ENCODE data around the gene THSD7A. TPM values are rescaled to one million over a fixed set of nuclear protein-coding genes. Genes with fewer than 3 reads are reported as not detected.
A peak's percentile ranks its signal among the peaks of the same experiment; 100 is the strongest.

THSD7A gene
- polyA plus RNA-seq, 1 experiment: 0.06 TPM

DNA sequence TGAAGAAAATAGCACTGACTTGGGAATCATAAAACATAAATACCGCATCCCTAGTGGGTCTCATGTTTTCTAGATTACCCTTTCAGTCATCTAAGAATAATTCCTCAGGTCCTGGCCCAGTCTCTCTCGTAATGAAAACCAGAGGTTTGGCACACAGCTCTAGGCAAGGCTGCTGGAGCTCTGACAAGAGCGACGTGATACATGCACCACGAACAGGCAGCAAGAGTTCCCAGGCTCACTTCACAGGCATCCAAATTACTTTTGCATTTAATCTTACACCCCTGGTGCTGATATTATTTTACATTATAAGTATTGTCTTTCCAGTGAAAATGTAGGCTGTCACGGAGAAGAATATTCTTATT is 105.2 kb downstream of the THSD7A start:
- Histone ChIP-seq H3K27me3 (ENCODE audit: control insufficient read depth, insufficient read depth, low read length) (no peaks in the 10 kb centered on the region), H3K27ac (ENCODE audit: low read depth, low read length) (no peak overlapping the region), H3K9me3 (ENCODE audit: control insufficient read depth, insufficient read depth, low read length) (no peaks in the 10 kb centered on the region), H3K4me3 (ENCODE audit: low read depth, low read length) (no peak overlapping the region)
- ChIA-PET POLR2A (no interaction called here), CTCF (no interaction called here)
- DNase-seq (ENCODE audit: low read depth, low spot score): peak; percentile 33
- TF ChIP-seq CTCF (IDR thresholded peaks at IDR 0.05; ENCODE audit: low read depth, low read length): no peak

GRCh38 chr7:11726001-11726793 is 105.8 kb downstream of the THSD7A start:
- CTCF ChIA-PET: interaction anchor here (0.6 kb wide), 1 partner anchor 382 kb away, joined by 4 read pairs; no protein-coding TSS in a partner anchor

DNA sequence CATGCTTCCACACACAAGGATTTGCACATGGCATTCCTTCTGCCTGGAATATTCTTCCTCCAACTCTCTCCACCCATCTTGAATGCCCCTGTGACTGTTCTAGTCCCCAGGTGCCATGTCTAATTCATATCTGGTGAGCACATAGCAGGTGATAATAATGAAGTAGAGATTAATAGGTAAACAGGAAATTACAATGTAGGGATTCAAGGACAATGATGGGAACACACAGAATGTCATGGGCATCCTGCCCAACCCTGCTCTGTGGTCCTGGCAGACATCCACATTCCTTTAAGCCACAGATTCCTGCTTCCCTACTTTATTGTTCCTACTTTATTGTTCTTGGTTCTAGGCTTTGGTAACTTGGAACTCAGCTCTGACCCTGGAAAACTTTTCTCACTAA is 115.8 kb downstream of the THSD7A start:
- H3K4me3 ChIP-seq (ENCODE audit: low read depth, low read length): no peak overlapping the region
- no peak for DNase-seq (ENCODE audit: low read depth, low spot score)
- H3K9me3 ChIP-seq (ENCODE audit: control insufficient read depth, insufficient read depth, low read length): no peaks in the 10 kb centered on the region
- TF ChIP-seq CTCF (IDR thresholded peaks at IDR 0.05; ENCODE audit: low read depth, low read length): no peak
- H3K27me3 ChIP-seq (ENCODE audit: control insufficient read depth, insufficient read depth, low read length): no peaks in the 10 kb centered on the region
- ChIA-PET CTCF (no interaction called here), POLR2A (no interaction called here)
- H3K27ac ChIP-seq (ENCODE audit: low read depth, low read length): no peak overlapping the region

More at GRCh38 chr7:11726001-11726793, 105.8 kb downstream of the THSD7A start:
- H3K27me3 ChIP-seq (ENCODE audit: control insufficient read depth, insufficient read depth, low read length): no peaks in the 10 kb centered on the region
- POLR2A ChIA-PET: no interaction called here
- TF ChIP-seq CTCF (IDR thresholded peaks at IDR 0.05; ENCODE audit: low read depth, low read length): no peak
- H3K27ac ChIP-seq (ENCODE audit: low read depth, low read length): no peak overlapping the region
- DNase-seq (ENCODE audit: low read depth, low spot score): no peak
- H3K4me3 ChIP-seq (ENCODE audit: low read depth, low read length): no peak overlapping the region
- no peaks in the 10 kb centered on the region for H3K9me3 ChIP-seq (ENCODE audit: control insufficient read depth, insufficient read depth, low read length)

DNA sequence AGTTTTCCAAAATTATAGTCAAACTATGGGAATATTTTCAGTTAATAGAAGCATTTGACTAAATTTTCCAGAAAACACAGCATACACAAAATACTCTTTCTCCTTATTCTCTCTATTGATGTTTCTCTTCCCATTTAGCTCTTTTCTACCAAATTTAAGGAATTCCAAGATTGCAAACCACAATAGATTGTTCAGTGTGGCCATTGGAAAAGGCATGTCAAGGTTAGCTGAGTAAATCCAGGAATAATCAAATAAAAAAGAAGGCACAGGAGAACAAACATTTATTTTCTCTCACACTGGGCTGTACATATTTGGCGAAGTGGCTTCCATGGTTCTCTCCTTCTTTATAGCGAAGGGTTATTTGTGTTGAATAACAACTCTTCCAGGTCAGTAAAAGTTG is 117.3 kb downstream of the THSD7A start:
- ChIA-PET POLR2A (no interaction called here), CTCF (no interaction called here)
- no peak overlapping the region for H3K4me3 ChIP-seq (ENCODE audit: low read depth, low read length)
- no peak for TF ChIP-seq CTCF (IDR thresholded peaks at IDR 0.05; ENCODE audit: low read depth, low read length)
- no peaks in the 10 kb centered on the region for H3K27me3 ChIP-seq (ENCODE audit: control insufficient read depth, insufficient read depth, low read length)
- no peak for DNase-seq (ENCODE audit: low read depth, low spot score)
- no peak overlapping the region for H3K27ac ChIP-seq (ENCODE audit: low read depth, low read length)
- no peaks in the 10 kb centered on the region for H3K9me3 ChIP-seq (ENCODE audit: control insufficient read depth, insufficient read depth, low read length)

GRCh38 chr7:11714205-11714604 is 117.8 kb downstream of the THSD7A start:
- CTCF ChIA-PET: no interaction called here
- Histone ChIP-seq H3K9me3 (ENCODE audit: control insufficient read depth, insufficient read depth, low read length) (no peaks in the 10 kb centered on the region), H3K27ac (ENCODE audit: low read depth, low read length) (no peak overlapping the region), H3K27me3 (ENCODE audit: control insufficient read depth, insufficient read depth, low read length) (no peaks in the 10 kb centered on the region), H3K4me3 (ENCODE audit: low read depth, low read length) (no peak overlapping the region)
- DNase-seq (ENCODE audit: low read depth, low spot score): no peak
- no peak for TF ChIP-seq CTCF (IDR thresholded peaks at IDR 0.05; ENCODE audit: low read depth, low read length)
- POLR2A ChIA-PET: interaction anchor here (0.6 kb wide), 1 partner anchor 497 kb away, joined by 3 read pairs; the partner anchor contains the start of gene TMEM106B
